Neutrophil (primary cell): ENCODE results near the gene L3MBTL4.

ENCODE experiments used
- H3K27ac ChIP-seq: fragments of 200-600 bp; sonication (generic); 2 replicates; pipeline ENCODE4 v1.5.1; 2016; ENCODE audit warnings: mild to moderate bottlenecking, moderate library complexity
- H3K27me3 ChIP-seq: fragments of 200-600 bp; sonication (generic); 2 replicates; pipeline ENCODE4 v1.6.0; 2016; ENCODE audit warnings: mild to moderate bottlenecking
- H3K36me3 ChIP-seq: fragments of 200-600 bp; sonication (generic); 2 replicates; pipeline ENCODE4 v1.5.1; 2017
- H3K4me1 ChIP-seq, 2 experiments: fragments of 200-600 bp in 1 of 2; sonication (generic) in 1 of 2; 1 replicate in 1 of 2; 2 replicates in 1 of 2; pipeline versions ENCODE4 v1.5.1 to v1.6.1; 2013 to 2016; ENCODE audit warnings: low read depth in 1 of 2, low read length in 1 of 2, mild to moderate bottlenecking in 1 of 2, moderate library complexity in 1 of 2; ENCODE audit not compliant: control insufficient read depth in 1 of 2, insufficient read depth in 1 of 2
- H3K4me3 ChIP-seq, 2 experiments: fragments of 200-600 bp in 1 of 2; sonication (generic) in 1 of 2; 1 replicate in 1 of 2; 2 replicates in 1 of 2; pipeline ENCODE4 v1.5.1; 2013 to 2016; ENCODE audit warnings: low read depth in 1 of 2, low read length in 1 of 2, mild to moderate bottlenecking in 1 of 2, moderate library complexity in 1 of 2
- H3K9me3 ChIP-seq: fragments of 200-600 bp; sonication (generic); 2 replicates; pipeline ENCODE4 v1.5.1; 2016
- TF ChIP-seq, protein P1 (sequence below): fragments of 200-600 bp; sonication (generic); IDR thresholded peaks from 2 replicates; pipeline ENCODE4 v1.5.1; 2016; ENCODE audit warnings: antibody characterized with exemption

L3MBTL4 gene

DNA sequence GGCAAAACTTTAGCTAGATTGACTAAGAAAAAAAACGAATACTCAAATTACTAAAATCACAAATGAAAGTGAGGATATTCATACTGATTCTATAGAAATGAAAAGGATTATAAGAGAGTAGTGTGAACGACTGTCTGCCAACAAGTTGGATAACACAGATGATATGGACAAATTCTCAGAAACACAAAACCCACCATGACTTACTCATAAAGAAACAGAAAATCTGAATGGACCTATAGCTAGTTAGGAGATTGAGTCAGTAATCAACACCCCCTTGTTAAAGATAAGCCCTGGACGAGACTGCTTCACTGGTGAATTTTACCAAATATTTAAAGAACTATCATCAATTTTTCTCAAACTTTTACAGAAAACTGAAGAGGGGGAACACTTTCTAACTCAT, 410.6 kb downstream of the L3MBTL4 start:
- H3K27me3 ChIP-seq: no peaks in the 10 kb centered on the region
- H3K4me1 ChIP-seq: no peaks in the 10 kb centered on the region
- H3K27ac ChIP-seq: no peak overlapping the region
- H3K36me3 ChIP-seq: no peaks in the 10 kb centered on the region
- TF ChIP-seq, protein P1, sequence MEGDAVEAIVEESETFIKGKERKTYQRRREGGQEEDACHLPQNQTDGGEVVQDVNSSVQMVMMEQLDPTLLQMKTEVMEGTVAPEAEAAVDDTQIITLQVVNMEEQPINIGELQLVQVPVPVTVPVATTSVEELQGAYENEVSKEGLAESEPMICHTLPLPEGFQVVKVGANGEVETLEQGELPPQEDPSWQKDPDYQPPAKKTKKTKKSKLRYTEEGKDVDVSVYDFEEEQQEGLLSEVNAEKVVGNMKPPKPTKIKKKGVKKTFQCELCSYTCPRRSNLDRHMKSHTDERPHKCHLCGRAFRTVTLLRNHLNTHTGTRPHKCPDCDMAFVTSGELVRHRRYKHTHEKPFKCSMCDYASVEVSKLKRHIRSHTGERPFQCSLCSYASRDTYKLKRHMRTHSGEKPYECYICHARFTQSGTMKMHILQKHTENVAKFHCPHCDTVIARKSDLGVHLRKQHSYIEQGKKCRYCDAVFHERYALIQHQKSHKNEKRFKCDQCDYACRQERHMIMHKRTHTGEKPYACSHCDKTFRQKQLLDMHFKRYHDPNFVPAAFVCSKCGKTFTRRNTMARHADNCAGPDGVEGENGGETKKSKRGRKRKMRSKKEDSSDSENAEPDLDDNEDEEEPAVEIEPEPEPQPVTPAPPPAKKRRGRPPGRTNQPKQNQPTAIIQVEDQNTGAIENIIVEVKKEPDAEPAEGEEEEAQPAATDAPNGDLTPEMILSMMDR: no peak
- no peak overlapping the region for H3K4me3 ChIP-seq
- H3K9me3 ChIP-seq: no peaks in the 10 kb centered on the region

- H3K4me1 ChIP-seq: no peaks in the 10 kb centered on the region
- TF ChIP-seq, protein P1: no peak
- H3K36me3 ChIP-seq: no peaks in the 10 kb centered on the region
- H3K9me3 ChIP-seq: no peaks in the 10 kb centered on the region
- no peaks in the 10 kb centered on the region for H3K27me3 ChIP-seq
- H3K27ac ChIP-seq: no peak overlapping the region
- H3K4me3 ChIP-seq: no peak overlapping the region
Measured at GRCh38 chr18:6001867-6002266, 412.8 kb downstream of the L3MBTL4 start.

DNA sequence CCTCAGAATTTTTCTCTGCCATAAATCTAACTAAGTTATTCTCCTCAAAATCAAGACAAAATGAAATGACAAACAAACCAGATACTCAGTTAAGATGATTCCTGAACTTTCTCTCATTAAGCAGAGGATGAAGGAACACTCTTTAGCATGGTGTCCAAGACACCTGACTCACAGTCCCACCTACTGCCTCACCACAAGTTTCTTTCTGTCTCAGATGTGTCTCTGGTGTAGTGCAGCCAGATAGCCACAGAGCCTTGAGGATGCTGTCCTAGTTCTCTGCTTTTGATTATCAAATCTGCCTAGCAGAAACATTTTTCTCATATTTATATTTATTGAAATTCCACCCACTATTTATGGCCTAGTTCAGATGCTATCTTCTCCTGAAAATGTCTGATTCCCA, 415.8 kb downstream of the L3MBTL4 start:
- Histone ChIP-seq H3K36me3 (no peaks in the 10 kb centered on the region), H3K27me3 (no peaks in the 10 kb centered on the region), H3K4me1 (no peaks in the 10 kb centered on the region), H3K27ac (no peak overlapping the region), H3K4me3 (no peak overlapping the region), H3K9me3 (no peaks in the 10 kb centered on the region)
- TF ChIP-seq, protein P1: no peak

- TF ChIP-seq, protein P1: no peak
- no peaks in the 10 kb centered on the region for H3K36me3 ChIP-seq
- H3K4me3 ChIP-seq: no peak overlapping the region
Measured at GRCh38 chr18:5998166-5998881, 416.4 kb downstream of the L3MBTL4 start.

DNA sequence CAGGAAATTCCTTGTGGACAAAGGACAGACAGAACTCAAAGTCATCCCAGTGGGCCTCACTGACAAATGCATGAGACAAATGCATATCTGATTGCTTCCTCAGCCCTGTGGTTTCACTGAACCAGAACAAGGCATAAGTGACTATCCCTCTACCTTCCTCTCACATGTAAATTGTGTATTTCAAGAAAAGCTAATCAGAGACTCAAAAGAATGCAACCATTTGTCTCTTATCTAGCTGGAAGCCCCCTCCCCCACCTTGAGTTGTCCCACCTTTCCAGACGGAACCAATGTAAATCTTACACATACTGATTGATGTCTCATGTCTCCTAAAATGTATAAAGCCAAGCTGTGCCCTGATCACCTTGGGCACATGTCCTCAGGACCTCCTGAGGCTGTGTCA, 417.4 kb downstream of the L3MBTL4 start:
- no peaks in the 10 kb centered on the region for H3K4me1 ChIP-seq
- no peaks in the 10 kb centered on the region for H3K36me3 ChIP-seq
- H3K27me3 ChIP-seq: no peaks in the 10 kb centered on the region
- H3K9me3 ChIP-seq: no peaks in the 10 kb centered on the region
- TF ChIP-seq, protein P1: no peak
- no peak overlapping the region for H3K4me3 ChIP-seq
- no peak overlapping the region for H3K27ac ChIP-seq

More at GRCh38 chr18:5998166-5998881, 416.4 kb downstream of the L3MBTL4 start:
- H3K9me3 ChIP-seq: no peaks in the 10 kb centered on the region
- H3K4me1 ChIP-seq: no peaks in the 10 kb centered on the region
- H3K27ac ChIP-seq: no peak overlapping the region
- H3K27me3 ChIP-seq: no peaks in the 10 kb centered on the region
